ENCODE measurements around the gene CCDC187.

Gene CCDC187

GRCh38 chr9:136296434-136297015 is 7.4 kb downstream of the CCDC187 start:
- DNase-seq = no peak

DNA sequence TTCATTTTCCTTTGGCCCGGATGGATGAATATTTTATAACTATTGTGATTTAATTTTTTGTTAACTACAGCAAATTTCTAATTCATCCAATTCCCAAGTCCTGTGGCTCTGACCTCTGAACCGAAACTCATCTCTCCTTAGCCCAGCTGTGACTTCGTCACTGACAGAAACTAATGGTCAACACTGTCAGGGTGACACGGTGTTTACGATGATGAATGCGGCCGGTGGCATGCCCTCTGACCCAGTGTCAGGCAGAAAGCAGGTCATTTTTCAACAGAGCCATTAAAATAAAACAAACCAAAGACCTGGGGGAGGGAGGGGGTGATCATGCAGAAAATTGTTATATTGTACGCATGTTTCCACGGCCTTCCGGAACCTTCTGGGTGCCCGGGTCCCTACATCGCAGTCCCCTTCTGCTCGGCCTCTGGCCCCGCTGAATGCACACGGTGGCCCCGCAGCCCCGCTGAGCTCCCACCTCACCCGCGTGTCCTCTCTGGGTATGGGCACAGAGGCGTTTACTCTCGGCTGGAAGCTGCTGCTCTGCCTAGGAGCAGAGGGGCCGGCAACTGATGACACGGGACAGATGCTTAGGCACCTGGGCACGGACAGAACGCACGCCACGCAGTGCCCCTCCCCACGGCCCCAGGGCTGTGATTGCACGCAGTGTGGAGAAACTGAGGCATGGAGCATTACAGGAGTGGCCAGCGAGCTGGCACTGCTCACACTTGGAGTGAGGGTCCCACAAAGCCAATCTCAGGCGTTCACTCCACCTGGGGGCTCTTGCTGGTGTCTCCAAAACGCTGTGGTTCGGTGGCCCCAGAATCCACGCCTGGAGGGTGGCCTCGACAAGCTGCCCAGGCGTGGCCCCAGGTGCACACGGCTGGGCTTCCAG is 8.1 kb downstream of the CCDC187 start:
- no peak for DNase-seq

- DNase-seq = no peak
Observed at GRCh38 chr9:136295055-136295454, 8.8 kb downstream of the CCDC187 start.

DNA sequence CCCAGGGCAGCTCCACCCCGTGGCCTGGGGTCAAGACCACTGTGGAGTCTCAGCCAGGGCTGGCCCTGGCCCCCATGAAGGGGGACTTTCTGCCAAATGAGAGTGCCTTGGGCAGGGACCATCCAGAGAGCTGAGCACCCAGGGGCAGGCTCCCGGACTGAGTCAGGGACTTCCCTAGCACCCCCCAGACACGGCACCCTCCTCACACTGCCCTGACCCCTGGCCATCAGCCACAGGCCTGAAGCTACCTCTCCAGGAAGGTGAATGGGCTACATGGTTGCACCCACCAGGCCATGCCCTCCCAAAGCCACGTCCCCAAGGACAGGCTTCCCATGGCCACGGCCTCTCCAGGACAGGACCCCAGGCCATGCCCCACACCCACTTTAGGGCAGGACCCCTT is 9.5 kb downstream of the CCDC187 start:
- DNase-seq = no peak

DNA sequence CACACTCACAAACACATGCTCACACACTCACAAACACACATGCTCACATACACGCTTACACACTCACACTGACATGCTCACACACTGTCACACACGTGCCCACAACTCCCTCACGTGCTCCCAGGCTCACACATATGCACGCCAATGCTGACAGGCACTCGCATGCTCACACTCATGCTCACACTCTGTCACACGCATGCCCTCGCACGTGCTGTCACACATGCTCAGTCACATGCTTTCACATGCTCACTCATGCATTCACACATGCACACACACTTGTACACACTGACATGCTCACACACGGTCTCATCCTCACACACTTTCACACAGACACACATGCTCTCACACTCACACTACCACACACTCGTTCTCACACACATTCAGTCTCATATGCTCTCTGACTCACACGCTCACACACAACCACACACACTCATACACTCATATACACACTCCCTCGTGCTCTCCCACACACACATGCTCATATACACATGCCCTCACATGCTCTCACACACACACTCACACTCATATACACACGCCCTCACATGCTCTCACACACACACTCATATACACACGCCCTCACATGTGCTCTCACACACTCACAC is 10.3 kb downstream of the CCDC187 start:
- no peak for DNase-seq

DNA sequence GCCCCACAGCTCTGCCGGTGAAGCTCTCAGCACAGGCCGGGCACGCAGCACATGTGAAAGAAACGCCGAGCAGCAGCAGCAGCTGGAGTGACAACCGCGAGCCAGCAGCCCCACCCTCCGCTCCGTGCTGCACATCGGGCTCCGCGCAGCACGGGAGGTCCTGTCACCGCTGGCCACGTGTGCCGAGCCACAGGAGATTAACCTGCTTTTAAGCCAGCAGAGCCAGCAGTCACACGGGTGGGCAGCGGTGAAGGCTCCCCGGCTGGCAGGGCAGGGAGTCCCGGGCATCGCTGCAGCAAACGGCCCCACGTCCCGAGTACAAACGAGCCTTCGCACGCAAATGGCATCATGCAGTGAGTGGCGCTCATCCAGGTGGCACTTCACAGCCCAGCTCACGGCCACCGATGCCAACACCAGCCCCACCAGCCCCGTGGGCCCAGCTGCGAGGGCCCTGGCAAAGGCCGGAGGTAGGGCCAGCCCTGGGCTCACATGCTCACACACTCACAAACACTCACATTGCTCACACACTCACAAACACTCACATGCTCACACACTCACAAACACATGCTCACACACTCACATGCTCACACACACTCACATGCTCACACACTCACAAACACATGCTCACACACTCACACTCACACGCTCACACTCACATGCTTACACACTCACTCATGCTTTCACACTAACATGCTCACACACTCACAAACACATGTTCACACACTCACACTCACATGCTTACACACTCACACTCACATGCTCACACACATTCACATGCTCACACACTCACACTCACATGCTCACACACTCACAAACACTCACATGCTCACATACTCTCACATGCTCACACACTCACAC is 11.1 kb downstream of the CCDC187 start:
- no peak for DNase-seq

DNA sequence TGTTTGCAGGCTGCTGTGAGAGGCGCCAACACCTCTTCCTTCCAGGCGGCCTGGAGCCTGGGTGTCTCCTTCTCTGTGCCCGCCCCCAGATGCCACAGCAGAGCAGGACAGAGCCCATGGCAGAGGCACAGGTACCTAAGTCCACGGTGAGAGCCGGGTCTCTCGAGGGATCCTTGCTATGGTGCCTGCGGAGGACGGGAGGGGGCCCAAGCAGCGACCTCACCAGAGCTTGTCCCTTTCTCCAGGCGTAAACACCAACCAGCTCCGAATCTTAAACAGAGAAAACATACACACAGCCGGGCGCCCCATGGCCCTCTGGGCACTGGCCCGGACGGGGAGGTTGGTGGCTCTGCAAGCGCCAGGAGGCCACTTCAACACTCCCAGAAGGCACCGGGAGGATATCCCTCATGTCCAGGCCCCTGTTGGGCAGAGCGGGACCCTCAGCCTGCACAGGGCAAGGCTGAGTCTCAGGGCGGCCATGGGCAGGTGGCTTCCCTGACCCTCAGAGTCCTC is 11.8 kb downstream of the CCDC187 start:
- DNase-seq = no peak

GRCh38 chr9:136291306-136292025 is 12.4 kb downstream of the CCDC187 start:
- no peak for DNase-seq

- DNase-seq = no peak
Observed at GRCh38 chr9:136290508-136291000, 13.3 kb downstream of the CCDC187 start.

GRCh38 chr9:136289651-136290507 is 14.0 kb downstream of the CCDC187 start:
- DNase-seq = no peak

DNA sequence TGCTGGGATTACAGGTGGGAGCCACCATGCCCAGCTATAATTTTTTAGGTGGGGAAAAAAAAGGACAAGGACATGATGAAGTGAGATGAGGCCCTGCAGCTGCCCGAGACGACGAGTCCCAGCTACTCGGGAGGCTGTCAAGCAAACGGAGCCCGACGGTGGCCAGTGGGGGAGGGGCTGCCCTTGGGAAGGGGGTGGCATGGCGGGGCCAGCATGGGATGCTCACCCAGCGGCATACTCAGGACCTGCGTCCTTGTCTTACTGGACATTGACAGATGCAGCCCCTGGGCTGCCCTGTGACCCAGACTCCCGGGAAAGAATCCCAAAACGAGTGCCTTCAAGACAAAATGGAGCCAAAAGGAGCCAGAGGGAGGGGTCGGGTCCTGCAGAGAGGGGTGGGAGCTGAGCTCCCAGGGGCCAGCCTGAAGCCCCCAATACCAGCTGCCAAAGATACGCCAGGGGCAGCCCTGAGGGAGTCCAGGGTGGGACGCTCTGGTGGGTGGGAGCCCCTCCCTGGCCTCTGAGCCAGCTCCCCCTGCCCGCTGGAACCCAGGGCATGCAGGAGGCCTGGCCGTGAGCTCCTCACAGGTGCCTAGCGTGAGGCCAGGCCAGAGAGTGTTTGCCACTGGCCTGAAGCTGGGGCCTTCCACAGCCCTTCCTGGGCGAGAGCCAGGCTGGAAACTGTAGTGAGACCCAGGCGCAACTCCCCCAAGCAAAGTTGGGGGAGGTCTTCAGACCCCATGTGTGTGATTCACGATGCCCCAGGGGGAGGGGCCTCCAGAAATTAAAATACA is 15.7 kb downstream of the CCDC187 start:
- DNase-seq = no peak

- DNase-seq = no peak
Observed at GRCh38 chr9:136286987-136287379, 16.9 kb downstream of the CCDC187 start.

- no peak for DNase-seq
Observed at GRCh38 chr9:136286359-136286986, 17.4 kb downstream of the CCDC187 start.

- DNase-seq = no peak
Observed at GRCh38 chr9:136285501-136286358, 18.2 kb downstream of the CCDC187 start.

DNA sequence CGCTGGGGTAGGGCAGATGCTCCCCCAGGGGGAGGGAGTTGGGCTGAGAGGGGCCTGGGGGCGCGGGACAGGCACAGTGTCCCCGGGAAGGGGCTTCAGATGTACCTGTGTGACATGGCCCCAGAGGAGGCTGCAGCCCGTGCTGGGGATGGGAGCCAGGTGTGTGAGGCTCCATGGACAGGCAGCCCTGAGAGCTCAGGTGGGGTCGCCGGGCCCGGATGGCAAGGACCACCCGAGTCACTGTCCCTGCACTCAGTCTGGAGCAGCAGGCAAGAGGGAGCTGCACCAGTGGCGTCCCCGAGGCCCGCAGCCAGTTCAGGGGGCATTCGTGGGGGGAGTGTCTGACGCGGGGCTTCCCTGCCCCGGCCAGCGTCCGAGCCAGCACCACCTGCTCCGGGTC is 18.9 kb downstream of the CCDC187 start:
- no peak for DNase-seq

- DNase-seq = no peak
Observed at GRCh38 chr9:136284311-136284710, 19.6 kb downstream of the CCDC187 start.

DNA sequence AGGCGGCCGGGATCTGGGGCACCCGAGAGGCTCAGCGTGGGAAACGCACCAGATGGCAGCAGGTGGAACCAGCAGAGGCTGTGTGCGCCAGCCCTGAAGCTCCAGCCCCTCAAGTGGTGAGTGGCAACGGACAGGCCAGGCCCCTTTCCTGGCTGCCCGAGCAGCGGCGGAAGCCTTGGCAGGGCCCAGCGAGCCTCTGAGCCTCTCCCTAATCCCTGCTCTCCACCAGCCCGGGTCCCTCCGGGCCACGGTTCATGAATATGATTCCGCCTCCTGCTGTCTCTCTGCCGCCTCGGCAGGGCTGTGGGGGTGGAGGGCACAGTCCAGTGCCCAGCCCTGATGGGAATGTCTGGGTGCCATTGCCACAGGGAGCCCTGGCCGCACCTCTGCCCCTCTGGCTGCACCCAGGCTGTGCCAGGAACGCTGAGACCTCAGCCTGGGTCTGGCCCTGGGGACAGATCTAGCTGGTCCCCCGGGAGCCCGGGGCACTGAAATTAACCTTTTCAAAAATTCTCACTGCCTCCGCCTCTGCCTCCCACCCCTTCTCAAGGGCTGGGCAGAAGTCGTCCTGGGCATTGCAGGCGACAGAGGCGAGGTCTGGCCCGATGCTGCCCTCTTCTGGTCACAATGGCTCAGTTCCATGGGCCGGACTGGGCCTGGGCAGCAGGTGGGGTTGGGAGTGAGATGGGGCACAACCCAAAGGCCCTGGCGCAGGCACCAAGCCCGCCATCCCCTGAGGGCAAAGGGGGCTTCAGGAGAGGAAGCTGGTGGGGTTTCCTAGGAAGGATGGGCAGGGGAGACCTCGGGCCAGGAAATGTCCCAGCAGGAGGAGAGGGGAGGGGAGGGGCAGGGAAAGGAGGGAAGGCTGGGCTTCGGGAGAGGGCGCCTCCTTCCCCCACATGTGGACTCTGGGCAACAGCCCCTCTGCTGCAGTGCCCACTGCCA is 20.3 kb downstream of the CCDC187 start:
- peak; percentile 64 for DNase-seq
